Measurements from ENCODE around the gene KCTD10.

DNA sequence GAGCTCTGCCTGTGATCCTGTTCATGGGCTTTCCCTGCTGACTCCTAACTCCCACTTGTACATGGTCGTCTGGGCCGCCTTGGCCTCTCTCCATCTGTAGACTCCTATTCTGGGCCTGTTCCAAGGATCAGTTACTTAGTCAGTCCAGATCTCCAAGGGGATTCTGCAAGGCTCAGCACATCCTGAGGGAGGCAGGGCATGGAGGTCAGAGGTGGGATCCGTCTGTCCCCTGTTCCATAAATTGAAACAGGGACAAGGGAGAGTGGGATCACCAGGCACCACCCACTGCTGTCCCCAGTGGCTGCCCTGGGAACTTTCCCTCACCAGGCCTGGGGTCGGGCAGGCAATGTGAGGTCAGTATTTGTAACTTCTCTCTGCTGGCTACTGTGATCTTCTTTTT lies 43.5 kb downstream of the KCTD10 start:
- TF ChIP-seq, protein P1, sequence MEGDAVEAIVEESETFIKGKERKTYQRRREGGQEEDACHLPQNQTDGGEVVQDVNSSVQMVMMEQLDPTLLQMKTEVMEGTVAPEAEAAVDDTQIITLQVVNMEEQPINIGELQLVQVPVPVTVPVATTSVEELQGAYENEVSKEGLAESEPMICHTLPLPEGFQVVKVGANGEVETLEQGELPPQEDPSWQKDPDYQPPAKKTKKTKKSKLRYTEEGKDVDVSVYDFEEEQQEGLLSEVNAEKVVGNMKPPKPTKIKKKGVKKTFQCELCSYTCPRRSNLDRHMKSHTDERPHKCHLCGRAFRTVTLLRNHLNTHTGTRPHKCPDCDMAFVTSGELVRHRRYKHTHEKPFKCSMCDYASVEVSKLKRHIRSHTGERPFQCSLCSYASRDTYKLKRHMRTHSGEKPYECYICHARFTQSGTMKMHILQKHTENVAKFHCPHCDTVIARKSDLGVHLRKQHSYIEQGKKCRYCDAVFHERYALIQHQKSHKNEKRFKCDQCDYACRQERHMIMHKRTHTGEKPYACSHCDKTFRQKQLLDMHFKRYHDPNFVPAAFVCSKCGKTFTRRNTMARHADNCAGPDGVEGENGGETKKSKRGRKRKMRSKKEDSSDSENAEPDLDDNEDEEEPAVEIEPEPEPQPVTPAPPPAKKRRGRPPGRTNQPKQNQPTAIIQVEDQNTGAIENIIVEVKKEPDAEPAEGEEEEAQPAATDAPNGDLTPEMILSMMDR (IDR thresholded peaks at IDR 0.05; ENCODE audit: borderline replicate concordance, extremely low read depth, low read length, poor library complexity, severe bottlenecking) = peak; percentile 26
- TF ChIP-seq EZH2 (IDR thresholded peaks at IDR 0.05; ENCODE audit: borderline replicate concordance, low read depth, low read length, severe bottlenecking) = no peak

Measured in DND-41 (cell line).